ENCODE measurements around the gene ZNF835.

- TF ChIP-seq POLR2A (IDR thresholded peaks at IDR 0.05) (no peak), CTCF (IDR thresholded peaks at IDR 0.05) (no peak)
These were observed 4.2 kb downstream of the ZNF835 start for GRCh38 chr19:56667311-56667870.

Measured in right lobe of liver (tissue), 4 donors.